Measurements from ENCODE around the gene BCAS3.
"Not testable (repeated sequence)": the region's sequence is repeated elsewhere in the genome, so short reads cannot be mapped to it uniquely, and the experiment has no call there.

BCAS3 gene

GRCh38 chr17:60947100-60947499 lies 269.4 kb downstream of the BCAS3 start:
- DNase-seq = no peak

DNA sequence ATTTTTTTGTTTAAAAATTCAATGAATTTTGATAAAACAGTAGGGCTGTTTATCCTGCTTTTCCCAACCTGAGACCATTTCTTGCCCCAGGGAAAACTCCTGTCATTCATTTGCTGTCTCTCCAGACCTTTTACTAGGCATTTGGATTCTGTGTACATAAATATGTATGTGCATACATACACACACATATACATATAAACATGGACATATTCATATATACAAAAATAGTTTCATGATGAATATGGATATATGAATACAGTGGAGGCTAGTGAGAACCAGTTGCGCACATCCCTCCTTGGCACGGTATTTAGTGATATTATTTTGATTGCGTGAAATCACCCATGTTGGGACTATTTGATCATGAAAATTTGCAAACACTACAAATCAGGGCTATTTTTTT lies 269.9 kb downstream of the BCAS3 start:
- DNase-seq = no peak

- DNase-seq = no peak
Measured at GRCh38 chr17:60952747-60953146, 275.1 kb downstream of the BCAS3 start.

DNA sequence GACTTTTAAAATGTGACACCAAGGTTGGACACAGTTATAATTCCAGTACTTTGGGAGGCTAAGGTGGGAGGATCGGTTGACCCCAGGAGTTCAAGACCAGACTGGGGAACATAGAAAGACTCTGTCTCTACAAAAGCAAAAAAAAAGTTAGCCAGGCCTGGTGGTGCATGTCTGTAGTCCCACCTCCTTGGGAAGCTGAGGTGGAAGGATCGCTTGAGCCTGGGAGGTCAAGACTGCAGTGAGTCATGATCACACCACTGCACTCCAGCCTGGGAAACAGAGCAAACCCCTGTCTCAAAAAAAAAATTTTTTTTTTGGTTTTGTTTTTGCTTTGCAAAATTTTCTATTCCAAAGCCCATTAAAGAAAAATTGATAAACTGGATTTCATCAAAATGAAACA lies 281.4 kb downstream of the BCAS3 start:
- no peak for DNase-seq

DNA sequence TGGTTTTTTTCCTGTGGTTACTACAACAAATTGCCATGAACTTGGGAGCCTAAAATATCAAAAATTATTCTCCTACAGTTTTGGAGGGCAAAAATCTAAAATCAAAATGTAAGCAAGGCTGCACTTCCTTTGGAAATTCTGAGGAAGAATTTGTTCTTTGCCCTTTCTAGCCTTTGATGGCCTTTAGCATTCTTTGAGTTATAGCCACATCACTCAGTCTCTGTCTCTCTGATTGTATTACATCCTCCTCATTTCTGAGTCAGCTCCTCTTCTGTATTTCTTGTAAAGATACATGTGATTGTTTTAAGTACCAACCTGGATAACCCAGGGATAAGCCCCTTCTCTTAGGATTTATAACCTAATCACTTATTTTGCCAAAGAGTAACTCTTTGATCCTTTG lies 282.0 kb downstream of the BCAS3 start:
- no peak for DNase-seq

DNA sequence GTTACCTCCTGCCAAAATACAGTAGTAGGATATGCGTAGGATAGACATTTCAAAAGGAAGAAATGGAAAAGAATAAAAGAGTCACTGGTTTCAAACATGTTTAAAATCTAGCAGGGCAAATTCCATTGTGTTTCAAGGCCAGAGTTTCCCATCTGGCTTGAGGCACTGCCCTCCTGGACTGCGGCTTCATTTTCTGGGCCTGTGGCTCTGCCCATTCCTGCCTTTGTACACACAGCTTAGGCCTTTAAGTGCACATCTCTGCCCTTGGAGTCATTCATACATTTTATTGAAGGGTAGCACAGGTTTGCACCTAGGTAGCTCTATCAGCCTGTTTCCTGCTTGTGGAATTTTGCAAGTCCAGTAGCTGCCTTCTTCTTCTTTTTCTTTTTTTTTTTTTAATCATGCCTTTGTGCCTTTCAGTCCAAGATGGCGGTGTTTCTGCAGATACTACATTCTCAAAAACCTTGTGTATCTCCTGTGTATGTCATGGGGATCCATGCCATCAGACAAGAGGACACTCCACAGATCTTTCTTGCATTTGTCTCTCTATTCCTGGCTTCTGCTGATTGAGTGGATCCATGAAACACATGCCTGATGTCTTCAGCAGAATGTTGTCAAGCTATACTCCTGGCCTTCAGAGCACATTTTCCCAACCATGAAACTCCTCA lies 282.9 kb downstream of the BCAS3 start:
- no peak for DNase-seq

DNA sequence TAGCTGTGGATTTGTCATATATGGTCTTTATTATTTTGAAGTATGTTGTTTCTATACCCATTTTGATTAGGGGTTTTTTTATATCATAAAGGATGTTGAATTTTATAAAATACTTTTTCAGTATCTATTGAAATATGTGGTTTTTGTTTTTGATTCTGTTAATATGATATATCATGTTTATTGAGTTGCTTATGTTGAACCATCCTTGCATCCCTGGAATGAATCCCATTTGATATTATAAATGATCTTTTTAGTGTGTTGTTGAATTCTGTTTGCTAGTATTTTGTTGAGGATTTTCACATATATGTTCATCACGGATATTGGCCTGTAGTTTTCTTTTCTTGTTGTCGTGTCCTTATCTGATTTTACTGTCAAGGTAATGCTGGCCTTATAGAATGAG lies 286.5 kb downstream of the BCAS3 start:
- DNase-seq = no peak

DNA sequence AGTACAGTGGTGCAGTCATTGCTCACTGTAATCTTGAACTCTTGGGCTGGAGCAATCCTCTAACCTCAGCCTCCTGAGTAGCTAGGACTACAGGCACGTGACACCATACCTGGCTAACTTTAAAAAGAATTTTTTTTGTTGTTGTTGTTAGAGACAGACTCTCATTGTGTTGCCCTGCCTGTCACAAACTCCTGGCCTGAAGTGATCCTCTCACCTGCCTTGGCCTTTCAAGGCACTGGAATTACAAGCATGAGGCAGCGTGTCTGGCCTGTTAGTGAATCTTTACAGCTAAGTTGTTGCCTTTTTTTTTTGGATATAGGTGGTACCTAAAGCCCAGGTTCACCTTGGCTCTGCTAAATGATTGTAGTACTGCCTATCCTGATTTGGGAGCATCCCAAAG lies 290.6 kb downstream of the BCAS3 start:
- DNase-seq = no peak

DNA sequence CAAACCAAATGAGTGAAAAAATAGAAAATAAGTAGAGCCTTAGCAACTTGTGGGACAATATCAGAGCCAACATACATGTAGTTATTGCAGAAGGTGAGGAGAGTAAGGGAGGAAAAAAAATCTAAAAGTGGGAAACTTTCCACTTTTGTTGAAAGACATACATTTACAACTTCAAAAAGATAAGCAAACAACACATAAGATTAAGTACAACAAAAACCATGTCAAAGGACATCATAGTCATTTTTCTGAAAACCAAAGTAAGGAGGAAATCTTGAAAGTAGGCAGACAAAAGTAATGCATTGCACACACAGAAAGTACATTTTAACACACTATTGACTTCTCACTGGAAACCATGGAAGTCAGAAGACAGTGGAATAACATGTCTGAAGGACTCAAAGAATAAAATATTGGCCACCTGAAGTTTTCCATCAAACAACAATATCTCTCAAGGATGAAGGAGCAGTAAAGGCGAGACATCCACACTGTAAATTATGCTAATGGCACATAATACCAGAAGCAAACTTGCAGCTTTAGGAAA lies 291.9 kb downstream of the BCAS3 start:
- DNase-seq = no peak

DNA sequence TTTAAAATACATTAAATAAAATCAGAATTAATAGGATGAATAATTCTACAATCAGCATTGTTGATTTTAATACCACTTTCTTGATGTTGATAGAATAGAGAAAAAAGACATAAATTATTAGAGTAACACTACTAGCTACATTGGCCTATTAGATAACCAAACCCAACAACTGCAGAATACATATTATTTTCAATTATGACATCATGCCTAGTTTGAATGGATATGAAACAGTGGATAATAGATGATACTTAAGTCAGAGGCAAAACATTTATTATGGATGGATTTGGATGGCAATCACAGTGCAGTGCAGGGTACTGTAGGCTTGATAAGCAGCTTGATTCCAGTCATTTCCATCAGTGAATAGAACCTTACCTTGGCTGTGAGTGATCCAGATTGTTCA lies 293.1 kb downstream of the BCAS3 start:
- no peak for DNase-seq

DNA sequence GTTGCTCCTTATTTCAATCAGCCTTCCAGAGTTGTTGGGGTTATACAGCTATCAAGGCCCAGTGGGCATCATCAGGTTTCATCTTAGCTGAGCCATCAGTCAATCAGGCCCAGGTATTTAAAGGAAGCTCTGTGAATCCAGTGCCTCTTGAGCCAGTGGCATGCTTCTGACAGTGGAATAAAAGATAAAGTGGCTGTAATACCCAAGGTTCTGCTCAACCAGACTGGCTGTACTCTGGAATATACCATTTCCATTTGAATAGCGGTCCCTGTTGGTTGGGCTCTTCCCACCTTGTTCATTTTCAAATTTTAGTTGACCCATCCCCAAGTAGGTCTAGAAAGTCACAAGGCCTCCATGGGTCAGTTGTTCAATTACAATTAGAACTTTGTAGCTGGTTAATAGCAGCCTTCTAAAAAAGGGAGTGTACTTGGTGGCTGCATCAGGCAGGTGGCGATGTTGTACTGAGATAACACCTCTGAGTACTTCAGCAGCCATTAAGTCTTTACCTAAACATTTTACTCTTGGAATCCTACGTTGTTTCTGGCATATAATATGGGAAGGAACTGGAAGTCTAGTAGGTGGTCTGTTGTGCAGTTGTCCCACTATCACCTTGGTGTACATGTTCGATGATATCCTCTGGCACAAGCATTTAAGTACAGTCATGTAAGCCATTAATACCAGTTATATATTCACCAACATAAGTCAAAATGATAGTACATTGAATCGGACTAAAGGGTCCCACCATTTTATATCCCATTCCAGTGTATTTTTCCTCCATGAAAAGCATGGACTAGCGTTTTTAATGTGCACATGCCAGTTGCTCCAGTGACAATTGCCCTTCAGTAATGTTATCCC lies 294.1 kb downstream of the BCAS3 start:
- peak; percentile 33 to 49 for DNase-seq

DNA sequence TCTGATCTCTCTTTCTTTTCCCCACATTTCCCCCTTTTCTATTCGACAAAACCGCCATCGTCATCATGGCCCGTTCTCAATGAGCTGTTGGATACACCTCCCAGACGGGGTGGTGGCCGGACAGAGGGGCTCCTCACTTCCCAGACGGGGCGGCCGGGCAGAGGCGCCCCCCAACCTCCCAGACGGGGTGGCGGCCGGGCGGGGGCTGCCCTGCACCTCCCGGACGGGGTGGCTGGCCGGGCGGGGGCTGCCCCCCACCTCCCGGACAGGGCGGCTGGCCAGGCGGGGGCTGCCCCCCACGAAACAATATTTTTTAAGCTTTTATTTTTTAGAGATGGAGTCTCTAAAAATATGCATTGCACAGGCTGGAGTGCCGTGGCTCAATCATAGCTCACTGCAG lies 299.2 kb downstream of the BCAS3 start:
- DNase-seq = not testable (repeated sequence)

DNA sequence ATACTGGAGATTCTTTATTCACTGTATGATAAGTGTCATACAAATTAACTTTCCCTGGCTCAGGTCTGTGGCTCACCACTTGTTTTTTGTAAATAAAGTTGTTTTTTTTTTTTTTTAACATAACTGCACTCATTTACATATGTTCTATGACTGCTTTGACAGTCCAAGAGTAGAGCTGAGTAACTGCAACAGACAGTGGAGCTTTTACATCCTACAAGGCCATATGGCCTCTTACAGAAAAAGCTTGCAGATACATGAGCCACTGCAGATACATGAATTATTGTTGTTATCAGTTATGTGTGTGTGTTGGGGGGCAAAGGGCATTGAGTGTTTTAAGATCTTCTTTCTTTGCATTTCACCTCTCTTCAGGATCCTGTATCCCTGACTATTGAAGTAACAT lies 311.7 kb downstream of the BCAS3 start:
- no peak for DNase-seq

GRCh38 chr17:60989846-60990245 lies 312.2 kb downstream of the BCAS3 start:
- DNase-seq = no peak

DNA sequence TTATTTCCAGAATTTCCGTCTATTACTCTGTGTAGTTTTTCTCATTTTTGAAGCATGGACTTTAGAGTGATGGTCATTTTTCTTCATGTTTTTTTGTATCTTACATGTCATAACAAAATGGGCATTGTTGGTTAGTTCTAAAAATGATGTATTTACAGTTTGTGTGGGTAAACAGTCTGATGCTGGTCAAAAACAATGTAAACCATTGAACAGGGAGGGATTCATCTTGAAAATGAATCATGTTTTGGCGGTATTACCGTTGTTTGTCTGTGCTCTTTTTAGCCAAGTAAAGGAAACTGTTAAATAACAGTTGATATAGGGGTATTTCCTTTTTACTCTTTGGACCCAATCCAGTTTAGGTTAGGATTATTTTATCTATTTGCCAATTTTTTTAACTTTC lies 315.8 kb downstream of the BCAS3 start:
- DNase-seq = no peak

DNA sequence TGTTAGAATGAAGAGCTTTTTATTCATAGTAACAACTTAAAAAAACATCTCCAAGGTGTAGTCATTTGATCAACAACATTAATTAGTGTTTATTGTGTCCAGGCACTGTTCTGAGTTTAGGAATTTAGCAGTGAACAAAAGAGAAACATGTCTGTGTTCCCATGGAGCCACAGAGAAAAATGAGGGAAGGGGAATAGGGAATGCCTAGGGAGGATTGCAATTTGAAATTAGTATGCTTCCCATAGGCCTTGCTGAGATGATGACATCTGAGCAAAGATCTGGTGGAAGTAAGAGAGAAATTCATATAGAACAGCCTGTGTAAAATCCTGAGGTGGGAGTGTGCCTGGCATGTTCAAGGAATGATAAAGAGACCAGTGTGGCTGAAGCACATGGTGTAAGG lies 318.0 kb downstream of the BCAS3 start:
- no peak for DNase-seq

- no peak for DNase-seq
Measured at GRCh38 chr17:61000911-61001310, 323.3 kb downstream of the BCAS3 start.

- DNase-seq = no peak
Measured at GRCh38 chr17:61002316-61002736, 324.7 kb downstream of the BCAS3 start.

- DNase-seq = no peak
Measured at GRCh38 chr17:61005358-61005757, 327.7 kb downstream of the BCAS3 start.

DNA sequence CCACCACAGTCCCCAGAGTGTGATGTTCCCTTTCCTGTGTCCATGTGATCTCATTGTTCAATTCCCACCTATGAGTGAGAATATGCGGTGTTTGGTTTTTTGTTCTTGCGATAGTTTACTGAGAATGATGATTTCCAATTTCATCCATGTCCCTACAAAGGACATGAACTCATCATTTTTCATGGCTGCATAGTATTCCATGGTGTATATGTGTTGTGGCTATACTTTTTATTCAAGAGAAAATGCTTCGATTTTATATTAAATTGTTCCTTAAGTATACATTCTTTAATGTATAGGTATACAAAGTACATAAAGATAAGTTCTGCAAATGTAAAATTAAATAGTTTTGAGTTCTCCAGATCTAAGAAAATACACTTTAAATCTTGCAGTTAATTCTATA lies 328.3 kb downstream of the BCAS3 start:
- not testable (repeated sequence) for DNase-seq

- DNase-seq = no peak
Measured at GRCh38 chr17:61007980-61008379, 330.3 kb downstream of the BCAS3 start.

DNA sequence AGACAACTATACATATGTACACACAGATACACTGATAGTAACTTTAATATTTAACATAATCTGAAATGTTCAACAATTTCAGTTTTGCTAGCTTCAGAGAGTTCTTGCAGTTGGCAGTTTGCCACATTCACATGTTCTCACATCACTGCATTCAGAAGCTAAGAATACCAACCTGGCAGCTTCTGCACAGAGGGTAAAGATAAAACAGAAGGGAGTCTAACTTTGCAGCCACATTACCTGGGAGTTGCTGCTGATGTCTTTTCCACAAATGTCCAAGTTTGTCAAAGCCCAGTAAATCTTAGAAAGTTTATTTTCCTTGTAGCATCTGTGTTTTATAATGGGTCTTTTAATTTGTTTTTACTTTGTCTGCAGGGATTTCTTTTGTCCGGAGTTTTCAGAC lies 332.0 kb downstream of the BCAS3 start:
- DNase-seq = no peak

DNA sequence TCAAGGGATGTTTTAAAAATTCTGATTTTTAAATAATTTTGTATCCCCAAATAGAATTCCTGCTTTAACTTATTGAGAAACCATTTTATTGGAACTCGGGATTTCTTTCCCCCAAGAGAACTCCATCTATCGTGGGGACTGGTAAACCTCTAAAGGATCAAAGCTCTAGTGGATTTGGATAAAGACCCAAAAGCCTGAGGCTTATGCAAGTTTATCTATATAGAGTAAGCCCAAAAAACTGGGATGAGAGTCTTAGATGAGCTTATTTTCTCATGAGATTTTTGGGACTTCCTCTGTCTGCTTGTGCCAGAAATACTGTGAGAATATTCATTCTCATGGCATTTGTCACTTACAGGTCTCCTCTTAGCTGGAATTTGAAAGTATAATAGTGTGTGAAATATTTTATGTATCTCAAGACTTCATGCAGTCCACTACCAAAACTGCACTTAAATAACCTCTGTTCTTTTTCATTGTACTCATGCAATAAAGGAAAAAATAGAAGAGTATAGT lies 333.1 kb downstream of the BCAS3 start:
- no peak for DNase-seq

DNA sequence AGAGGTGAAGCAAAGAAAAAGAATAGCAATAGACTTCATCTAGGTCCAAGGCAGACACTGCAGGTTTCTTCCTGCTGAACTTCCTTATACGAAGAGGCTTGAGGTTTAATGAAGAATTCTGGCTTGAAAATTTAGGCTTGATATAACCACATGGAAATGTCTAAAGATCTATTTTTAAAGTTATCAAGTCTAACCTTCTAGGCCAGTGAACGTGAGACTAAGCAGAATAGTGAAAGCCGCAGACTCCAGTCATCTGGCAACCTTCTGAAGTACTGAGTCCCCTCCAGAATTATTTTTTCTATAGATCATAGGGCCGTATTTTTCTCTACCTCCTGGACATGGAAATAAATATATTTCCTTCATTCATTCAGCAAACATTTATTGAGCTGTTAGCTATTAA lies 333.6 kb downstream of the BCAS3 start:
- DNase-seq = no peak
